Fibroblast of the aortic adventitia (primary cell): Measurements from ENCODE around the gene INAVA. TPM values are rescaled to one million over a fixed set of nuclear protein-coding genes. Genes with fewer than 3 reads are reported as not detected.

Experiments
- DNase-seq: peaks from one replicate; pipeline ENCODE4 v3.0.0-alpha.2; 2010; ENCODE audit warnings: low read depth
- H3K4me3 ChIP-seq: 2 replicates; pipeline ENCODE4 v1.5.1; 2011; ENCODE audit warnings: low read depth, mild to moderate bottlenecking, control low read depth, low read length, moderate library complexity
- CTCF ChIP-seq: IDR thresholded peaks from 2 replicates; pipeline ENCODE4 v1.5.1; 2011; ENCODE audit warnings: mild to moderate bottlenecking, low read length, control low read depth, inconsistent platforms; ENCODE audit not compliant: insufficient read depth
- total RNA-seq: library from RNA; depleted of rRNA; stranded (reverse); fragments of >200 nt; gene quantifications from 2 replicates; pipeline ENCODE4 v1.2.3, GENCODE V29; 2012; ENCODE audit warnings: low replicate concordance

The INAVA gene
- total RNA-seq, 1 donor: not detected

GRCh38 chr1:200912737-200913407 is 18.2 kb downstream of the INAVA start:
- no peak for DNase-seq
- no peak overlapping the region for H3K4me3 ChIP-seq
- no peak for TF ChIP-seq CTCF

- no peak for DNase-seq
- no peak overlapping the region for H3K4me3 ChIP-seq
- no peak for TF ChIP-seq CTCF
Measured at GRCh38 chr1:200916152-200916551, 21.5 kb downstream of the INAVA start.

- no peak overlapping the region for H3K4me3 ChIP-seq
- TF ChIP-seq CTCF: no peak
- DNase-seq: no peak
Measured at GRCh38 chr1:200916681-200917080, 22.0 kb downstream of the INAVA start.

- DNase-seq: no peak
- H3K4me3 ChIP-seq: no peak overlapping the region
- no peak for TF ChIP-seq CTCF
Measured at GRCh38 chr1:200917291-200917817, 22.7 kb downstream of the INAVA start.

- no peak for DNase-seq
- no peak overlapping the region for H3K4me3 ChIP-seq
- no peak for TF ChIP-seq CTCF
Measured at GRCh38 chr1:200918006-200918405, 23.3 kb downstream of the INAVA start.

- TF ChIP-seq CTCF: no peak
- DNase-seq: no peak
- H3K4me3 ChIP-seq: no peak overlapping the region
Measured at GRCh38 chr1:200919386-200919785, 24.7 kb downstream of the INAVA start.
